GDM1 (cell line): ENCODE data around the gene SLCO1B1.
"Not testable (repeated sequence)": the region's sequence is repeated elsewhere in the genome, so short reads cannot be mapped to it uniquely, and the experiment has no call there.

Source experiments
- DNase-seq: peaks from one replicate; lab custom pipeline; 2025; lab: John Stamatoyannopoulos, UW

SLCO1B1 gene

GRCh38 chr12:21130998-21131397, at the start of gene SLCO1B1:
SLCO1B1 (plus strand) TSS chr12:21131194; CDS start chr12:21141575, 10,381 bp downstream.
- DNase-seq, result no peak

GRCh38 chr12:21084753-21085152, 46.2 kb upstream of the SLCO1B1 start:
- DNase-seq, result not testable (repeated sequence)

GRCh38 chr12:21111732-21112131, 19.3 kb upstream of the SLCO1B1 start:
- no peak for DNase-seq

- no peak for DNase-seq
These were observed 17.7 kb upstream of the SLCO1B1 start for GRCh38 chr12:21113266-21113665.

- no peak for DNase-seq
These were observed 13.0 kb upstream of the SLCO1B1 start for GRCh38 chr12:21117995-21118394.

- DNase-seq, result no peak
These were observed 12.2 kb upstream of the SLCO1B1 start for GRCh38 chr12:21118760-21119159.

- DNase-seq, result no peak
These were observed 1.6 kb upstream of the SLCO1B1 start for GRCh38 chr12:21129351-21129750.

GRCh38 chr12:21129906-21130305, 1.1 kb upstream of the SLCO1B1 start:
- no peak for DNase-seq

GRCh38 chr12:21137318-21137999, 6.5 kb downstream of the SLCO1B1 start:
- not testable (repeated sequence) for DNase-seq

- DNase-seq, result no peak
These were observed 7.0 kb downstream of the SLCO1B1 start for GRCh38 chr12:21138016-21138415.

- no peak for DNase-seq
These were observed 13.3 kb downstream of the SLCO1B1 start for GRCh38 chr12:21144309-21144708.

- not testable (repeated sequence) for DNase-seq
These were observed 18.9 kb downstream of the SLCO1B1 start for GRCh38 chr12:21149861-21150260.

GRCh38 chr12:21151184-21151583, 20.2 kb downstream of the SLCO1B1 start:
- DNase-seq, result no peak

GRCh38 chr12:21155522-21156351, 24.7 kb downstream of the SLCO1B1 start:
- no peak for DNase-seq

- no peak for DNase-seq
These were observed 34.1 kb downstream of the SLCO1B1 start for GRCh38 chr12:21165048-21165447.

- no peak for DNase-seq
These were observed 39.0 kb downstream of the SLCO1B1 start for GRCh38 chr12:21169878-21170472.

- DNase-seq, result no peak
These were observed 41.1 kb downstream of the SLCO1B1 start for GRCh38 chr12:21172079-21172478.

GRCh38 chr12:21183721-21184275, 52.8 kb downstream of the SLCO1B1 start:
- no peak for DNase-seq

GRCh38 chr12:21190016-21190415, 59.0 kb downstream of the SLCO1B1 start:
- no peak for DNase-seq

GRCh38 chr12:21214433-21214832, 83.4 kb downstream of the SLCO1B1 start:
- not testable (repeated sequence) for DNase-seq

GRCh38 chr12:21219206-21219605, 88.2 kb downstream of the SLCO1B1 start:
- no peak for DNase-seq

- no peak for DNase-seq
These were observed 89.3 kb downstream of the SLCO1B1 start for GRCh38 chr12:21220266-21220665.

- no peak for DNase-seq
These were observed 90.1 kb downstream of the SLCO1B1 start for GRCh38 chr12:21221072-21221471.
